ENCODE measurements around the gene NADSYN1. TPM values are rescaled to one million over a fixed set of nuclear protein-coding genes. Genes with fewer than 3 reads are reported as not detected.

Gene NADSYN1
- total RNA-seq, 2 experiments from 2014 or later: 120 to 127 TPM

- peaks cover 59% of the 10 kb centered on the region for H3K36me3 Mint-ChIP-seq (ENCODE audit: low read depth)
Observed at GRCh38 chr11:71499125-71499524, 46.1 kb downstream of the NADSYN1 start.

GRCh38 chr11:71499546-71499945 lies 46.5 kb downstream of the NADSYN1 start:
- Mint-ChIP-seq H3K9me3 (no peaks in the 10 kb centered on the region), H3K36me3 (ENCODE audit: low read depth) (peaks cover 57% of the 10 kb centered on the region), H3K4me1 (peaks cover 7% of the 10 kb centered on the region), H3K27ac (no peak overlapping the region), H3K4me3 (no peak overlapping the region), H3K27me3 (no peaks in the 10 kb centered on the region)
- DNase-seq: no peak
- CTCF ChIA-PET: no interaction called here
- POLR2A ChIA-PET: no interaction called here

More at GRCh38 chr11:71499125-71499524, 46.1 kb downstream of the NADSYN1 start:
- H3K4me1 Mint-ChIP-seq: peaks cover 7% of the 10 kb centered on the region
- H3K27me3 Mint-ChIP-seq: no peaks in the 10 kb centered on the region
- DNase-seq: no peak
- POLR2A ChIA-PET: no interaction called here
- no peaks in the 10 kb centered on the region for H3K9me3 Mint-ChIP-seq
- CTCF ChIA-PET: no interaction called here
- H3K4me3 Mint-ChIP-seq: no peak overlapping the region
- H3K27ac Mint-ChIP-seq: no peak overlapping the region

GRCh38 chr11:71500601-71501021 lies 47.6 kb downstream of the NADSYN1 start:
- Mint-ChIP-seq H3K9me3 (no peaks in the 10 kb centered on the region), H3K27ac (no peak overlapping the region), H3K4me3 (no peak overlapping the region), H3K27me3 (no peaks in the 10 kb centered on the region), H3K36me3 (ENCODE audit: low read depth) (peaks cover 55% of the 10 kb centered on the region), H3K4me1 (peaks cover 7% of the 10 kb centered on the region)
- ChIA-PET CTCF (interaction anchor here (0.8 kb wide), 1 partner anchor 15 kb away, joined by 3 read pairs; no protein-coding TSS in a partner anchor), POLR2A (no interaction called here)
- no peak for DNase-seq

- Mint-ChIP-seq H3K27ac (no peak overlapping the region), H3K36me3 (ENCODE audit: low read depth) (peaks cover 56% of the 10 kb centered on the region), H3K9me3 (no peaks in the 10 kb centered on the region), H3K4me3 (no peak overlapping the region), H3K4me1 (peaks cover 7% of the 10 kb centered on the region), H3K27me3 (no peaks in the 10 kb centered on the region)
- no peak for DNase-seq
- CTCF ChIA-PET: interaction anchor here (0.8 kb wide), 1 partner anchor 16 kb away, joined by 3 read pairs; no protein-coding TSS in a partner anchor
- POLR2A ChIA-PET: no interaction called here
Observed at GRCh38 chr11:71501071-71501985, 48.3 kb downstream of the NADSYN1 start.

GRCh38 chr11:71502026-71502425 lies 49.0 kb downstream of the NADSYN1 start:
- no peak overlapping the region for H3K4me3 Mint-ChIP-seq
- H3K4me1 Mint-ChIP-seq: peaks cover 7% of the 10 kb centered on the region
- H3K27me3 Mint-ChIP-seq: no peaks in the 10 kb centered on the region
- ChIA-PET CTCF (no interaction called here), POLR2A (no interaction called here)
- peaks cover 58% of the 10 kb centered on the region for H3K36me3 Mint-ChIP-seq (ENCODE audit: low read depth)
- DNase-seq: no peak
- H3K27ac Mint-ChIP-seq: no peak overlapping the region
- peaks cover 1% of the 10 kb centered on the region for H3K9me3 Mint-ChIP-seq

GRCh38 chr11:71502871-71503435 lies 50.0 kb downstream of the NADSYN1 start:
- no peak overlapping the region for H3K27ac Mint-ChIP-seq
- no peak for DNase-seq
- peaks cover 53% of the 10 kb centered on the region for H3K36me3 Mint-ChIP-seq (ENCODE audit: low read depth)
- H3K27me3 Mint-ChIP-seq: no peaks in the 10 kb centered on the region
- ChIA-PET POLR2A (no interaction called here), CTCF (no interaction called here)
- peaks cover 7% of the 10 kb centered on the region for H3K4me1 Mint-ChIP-seq
- H3K9me3 Mint-ChIP-seq: peaks cover 6% of the 10 kb centered on the region
- H3K4me3 Mint-ChIP-seq: no peak overlapping the region

GRCh38 chr11:71504531-71504930 lies 51.5 kb downstream of the NADSYN1 start:
- H3K9me3 Mint-ChIP-seq: peaks cover 12% of the 10 kb centered on the region
- H3K4me3 Mint-ChIP-seq: no peak overlapping the region
- peaks cover 40% of the 10 kb centered on the region for H3K36me3 Mint-ChIP-seq (ENCODE audit: low read depth)
- no peaks in the 10 kb centered on the region for H3K4me1 Mint-ChIP-seq
- no peak for DNase-seq
- H3K27me3 Mint-ChIP-seq: no peaks in the 10 kb centered on the region
- ChIA-PET CTCF (interaction anchor here (0.7 kb wide), 1 partner anchor 51 kb away, joined by 3 read pairs; the partner anchor contains the start of gene NADSYN1), POLR2A (no interaction called here)
- no peak overlapping the region for H3K27ac Mint-ChIP-seq

GRCh38 chr11:71505001-71505400 lies 52.0 kb downstream of the NADSYN1 start:
- POLR2A ChIA-PET: no interaction called here
- no peak for DNase-seq
- Mint-ChIP-seq H3K36me3 (ENCODE audit: low read depth) (peaks cover 36% of the 10 kb centered on the region), H3K4me1 (no peaks in the 10 kb centered on the region), H3K27me3 (no peaks in the 10 kb centered on the region), H3K4me3 (no peak overlapping the region), H3K9me3 (peaks cover 16% of the 10 kb centered on the region), H3K27ac (no peak overlapping the region)
- CTCF ChIA-PET: no interaction called here

- Mint-ChIP-seq H3K9me3 (peaks cover 17% of the 10 kb centered on the region), H3K27ac (no peak overlapping the region), H3K27me3 (no peaks in the 10 kb centered on the region), H3K4me3 (no peak overlapping the region), H3K36me3 (ENCODE audit: low read depth) (peaks cover 29% of the 10 kb centered on the region), H3K4me1 (no peaks in the 10 kb centered on the region)
- POLR2A ChIA-PET: no interaction called here
- CTCF ChIA-PET: interaction anchor here (2.1 kb wide), 1 partner anchor 13 kb away, joined by 5 read pairs; no protein-coding TSS in a partner anchor
- DNase-seq: no peak
Observed at GRCh38 chr11:71505781-71506180, 52.8 kb downstream of the NADSYN1 start.

- no peak for DNase-seq
- POLR2A ChIA-PET: no interaction called here
- H3K36me3 Mint-ChIP-seq (ENCODE audit: low read depth): peaks cover 26% of the 10 kb centered on the region
- no peak overlapping the region for H3K4me3 Mint-ChIP-seq
- H3K9me3 Mint-ChIP-seq: peaks cover 17% of the 10 kb centered on the region
- CTCF ChIA-PET: interaction anchor here (0.6 to 2.1 kb wide), 2 partner anchors 15 to 332 kb away, joined by 3 to 5 read pairs; no protein-coding TSS in a partner anchor
- no peaks in the 10 kb centered on the region for H3K27me3 Mint-ChIP-seq
- no peak overlapping the region for H3K27ac Mint-ChIP-seq
- H3K4me1 Mint-ChIP-seq: no peaks in the 10 kb centered on the region
Observed at GRCh38 chr11:71507102-71507501, 54.1 kb downstream of the NADSYN1 start.

- H3K4me1 Mint-ChIP-seq: no peaks in the 10 kb centered on the region
- H3K27me3 Mint-ChIP-seq: no peaks in the 10 kb centered on the region
- H3K9me3 Mint-ChIP-seq: peaks cover 6% of the 10 kb centered on the region
- POLR2A ChIA-PET: no interaction called here
- H3K4me3 Mint-ChIP-seq: no peak overlapping the region
- no peak for DNase-seq
- no peak overlapping the region for H3K27ac Mint-ChIP-seq
- no peaks in the 10 kb centered on the region for H3K36me3 Mint-ChIP-seq (ENCODE audit: low read depth)
- CTCF ChIA-PET: no interaction called here
Observed at GRCh38 chr11:71518506-71519471, 65.8 kb downstream of the NADSYN1 start.

GRCh38 chr11:71519546-71519945 lies 66.5 kb downstream of the NADSYN1 start:
- no peaks in the 10 kb centered on the region for H3K4me1 Mint-ChIP-seq
- CTCF ChIA-PET: no interaction called here
- H3K36me3 Mint-ChIP-seq (ENCODE audit: low read depth): no peaks in the 10 kb centered on the region
- H3K4me3 Mint-ChIP-seq: no peak overlapping the region
- POLR2A ChIA-PET: no interaction called here
- H3K27me3 Mint-ChIP-seq: no peaks in the 10 kb centered on the region
- DNase-seq: no peak
- H3K27ac Mint-ChIP-seq: no peak overlapping the region
- H3K9me3 Mint-ChIP-seq: peaks cover 6% of the 10 kb centered on the region

Measured in activated CD4-positive, alpha-beta T cell treated with anti-CD3 and anti-CD28 coated beads, Interleukin-2, amount 10 ng/mL, durations not matched to agents 7 days and 5 days (primary cell).